BE2C (cell line): ENCODE data around the gene TIGD6.
"Not testable (repeated sequence)": the region's sequence is repeated elsewhere in the genome, so short reads cannot be mapped to it uniquely, and the experiment has no call there.

Source experiments
- DNase-seq: peaks from one replicate; pipeline ENCODE4 v3.0.0-alpha.2; 2020
- H3K27me3 ChIP-seq: fragments of 250-450 bp; sonication (Bioruptor Pico); 2 replicates; pipeline ENCODE4 v1.5.1; 2020; ENCODE audit warnings: mild to moderate bottlenecking
- H3K36me3 ChIP-seq: fragments of 250-450 bp; sonication (Bioruptor Pico); 2 replicates; pipeline ENCODE4 v1.5.1; 2020; ENCODE audit warnings: mild to moderate bottlenecking
- H3K4me1 ChIP-seq: fragments of 250-450 bp; sonication (Bioruptor Pico); 2 replicates; pipeline ENCODE4 v1.5.1; 2020
- H3K4me3 ChIP-seq: 2 replicates; pipeline ENCODE4 v1.5.1; 2011; ENCODE audit warnings: low read depth, low read length
- H3K9me3 ChIP-seq: fragments of 250-450 bp; sonication (Bioruptor Pico); 2 replicates; pipeline ENCODE4 v1.5.1; 2020
- TF ChIP-seq, protein P1 (sequence below): IDR thresholded peaks from 2 replicates; pipeline ENCODE4 v1.5.1; 2012; ENCODE audit warnings: mild to moderate bottlenecking, low read depth, low read length

The TIGD6 gene

DNA sequence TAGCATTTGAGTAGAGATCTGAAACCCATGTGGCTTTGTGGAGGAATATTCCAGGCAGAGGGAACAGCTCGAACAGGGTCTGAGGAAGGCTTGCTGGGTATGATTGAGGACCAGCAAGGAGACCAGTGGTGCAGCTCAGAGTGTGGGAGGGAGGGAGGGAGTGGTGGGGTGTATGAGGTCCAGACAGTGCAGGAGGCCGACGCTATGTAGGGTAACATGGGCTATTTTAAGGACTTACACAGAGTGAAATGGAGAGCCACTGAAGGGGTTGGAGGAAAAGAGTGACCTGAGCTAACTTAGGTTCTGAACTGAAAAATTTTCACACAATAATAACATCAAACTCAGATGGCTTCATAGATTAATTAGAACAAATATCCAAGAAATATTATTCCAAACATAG, 42.0 kb upstream of the TIGD6 start:
- H3K36me3 ChIP-seq, result peaks cover 79% of the 10 kb centered on the region
- H3K27me3 ChIP-seq, result no peaks in the 10 kb centered on the region
- H3K9me3 ChIP-seq, result no peaks in the 10 kb centered on the region
- DNase-seq, result no peak
- no peak overlapping the region for H3K4me3 ChIP-seq
- TF ChIP-seq, protein P1, sequence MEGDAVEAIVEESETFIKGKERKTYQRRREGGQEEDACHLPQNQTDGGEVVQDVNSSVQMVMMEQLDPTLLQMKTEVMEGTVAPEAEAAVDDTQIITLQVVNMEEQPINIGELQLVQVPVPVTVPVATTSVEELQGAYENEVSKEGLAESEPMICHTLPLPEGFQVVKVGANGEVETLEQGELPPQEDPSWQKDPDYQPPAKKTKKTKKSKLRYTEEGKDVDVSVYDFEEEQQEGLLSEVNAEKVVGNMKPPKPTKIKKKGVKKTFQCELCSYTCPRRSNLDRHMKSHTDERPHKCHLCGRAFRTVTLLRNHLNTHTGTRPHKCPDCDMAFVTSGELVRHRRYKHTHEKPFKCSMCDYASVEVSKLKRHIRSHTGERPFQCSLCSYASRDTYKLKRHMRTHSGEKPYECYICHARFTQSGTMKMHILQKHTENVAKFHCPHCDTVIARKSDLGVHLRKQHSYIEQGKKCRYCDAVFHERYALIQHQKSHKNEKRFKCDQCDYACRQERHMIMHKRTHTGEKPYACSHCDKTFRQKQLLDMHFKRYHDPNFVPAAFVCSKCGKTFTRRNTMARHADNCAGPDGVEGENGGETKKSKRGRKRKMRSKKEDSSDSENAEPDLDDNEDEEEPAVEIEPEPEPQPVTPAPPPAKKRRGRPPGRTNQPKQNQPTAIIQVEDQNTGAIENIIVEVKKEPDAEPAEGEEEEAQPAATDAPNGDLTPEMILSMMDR, result no peak
- H3K4me1 ChIP-seq, result no peaks in the 10 kb centered on the region

DNA sequence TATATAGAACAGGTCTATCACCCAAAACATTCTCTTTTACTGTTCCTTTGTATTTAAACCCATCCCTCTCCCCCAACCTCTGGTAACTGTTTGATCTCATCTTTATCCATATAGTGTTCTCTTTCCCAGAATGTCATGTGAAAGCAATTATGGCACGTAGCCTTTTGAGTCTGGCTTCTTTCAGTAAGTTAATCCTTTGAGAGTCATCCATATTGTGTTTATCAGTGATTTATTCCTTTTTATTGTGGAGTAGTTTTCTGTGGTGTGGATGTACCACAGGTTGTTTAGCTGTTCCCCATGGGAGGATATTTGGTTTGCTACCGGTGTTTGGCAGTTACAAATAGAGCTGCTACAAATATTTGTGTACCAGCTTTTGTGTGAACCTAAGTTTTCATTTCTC, 38.1 kb upstream of the TIGD6 start:
- Histone ChIP-seq H3K9me3 (no peaks in the 10 kb centered on the region), H3K4me3 (no peak overlapping the region), H3K36me3 (peaks cover 72% of the 10 kb centered on the region), H3K27me3 (no peaks in the 10 kb centered on the region), H3K4me1 (no peaks in the 10 kb centered on the region)
- DNase-seq, result no peak
- TF ChIP-seq, protein P1, result no peak

DNA sequence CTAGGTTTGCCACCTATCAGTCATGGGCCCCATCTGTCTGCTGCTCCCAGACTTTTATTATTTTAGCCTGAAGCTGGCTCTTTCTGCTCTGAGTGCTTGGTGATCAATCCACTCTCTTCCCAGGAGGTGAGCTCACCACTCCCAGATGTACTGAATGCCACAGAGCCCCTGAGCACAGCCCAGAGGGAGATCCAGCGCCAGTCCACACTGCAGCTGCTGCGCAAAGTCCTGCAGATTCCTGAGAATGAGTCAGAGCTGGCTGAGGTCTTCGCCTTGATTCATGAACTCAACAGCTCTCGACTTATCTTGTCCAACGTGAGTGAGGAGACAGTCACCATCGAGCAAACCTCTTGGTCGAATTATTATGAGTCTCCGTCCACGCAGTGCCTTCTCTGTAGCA, 36.1 kb upstream of the TIGD6 start:
- H3K4me1 ChIP-seq, result no peaks in the 10 kb centered on the region
- DNase-seq, result no peak
- peaks cover 74% of the 10 kb centered on the region for H3K36me3 ChIP-seq
- H3K4me3 ChIP-seq, result no peak overlapping the region
- no peaks in the 10 kb centered on the region for H3K27me3 ChIP-seq
- no peaks in the 10 kb centered on the region for H3K9me3 ChIP-seq
- TF ChIP-seq, protein P1, result no peak

DNA sequence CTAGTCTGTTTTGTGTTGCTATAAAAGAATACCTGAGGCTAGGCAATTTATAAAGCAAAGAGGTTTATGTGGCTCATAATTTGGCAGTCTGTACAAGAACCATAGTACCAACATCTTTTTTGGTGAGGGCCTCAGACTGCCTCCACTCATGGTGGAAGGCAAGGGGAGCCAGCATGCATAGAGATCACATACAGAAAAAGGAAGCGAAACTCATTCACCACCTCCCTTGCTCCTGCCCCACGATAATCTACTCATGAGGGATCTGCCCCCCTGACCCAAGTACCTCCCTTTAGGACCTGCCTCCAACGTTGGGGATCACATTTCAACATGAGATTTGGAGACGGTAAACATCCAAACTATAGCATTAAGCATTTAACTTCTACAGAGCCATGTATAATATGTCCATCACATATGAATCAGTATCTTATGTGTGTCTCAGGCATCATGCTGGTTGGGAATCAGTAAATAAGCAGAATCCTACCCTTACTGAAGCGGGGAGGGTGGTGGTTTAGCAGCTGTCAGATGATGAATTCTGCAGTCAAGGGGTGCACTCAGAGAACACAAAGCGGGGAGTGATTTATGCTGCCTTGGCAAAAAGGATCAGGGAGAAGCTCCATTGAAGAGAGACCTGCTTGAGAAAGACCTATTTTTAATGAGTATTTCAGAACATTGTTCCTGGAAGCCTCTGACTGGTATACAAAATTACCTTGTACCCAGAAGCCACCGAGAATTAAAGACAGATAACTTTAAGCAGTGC, 34.9 kb upstream of the TIGD6 start:
- no peak overlapping the region for H3K4me3 ChIP-seq
- TF ChIP-seq, protein P1, result no peak
- peaks cover 74% of the 10 kb centered on the region for H3K36me3 ChIP-seq
- no peaks in the 10 kb centered on the region for H3K4me1 ChIP-seq
- no peaks in the 10 kb centered on the region for H3K9me3 ChIP-seq
- H3K27me3 ChIP-seq, result no peaks in the 10 kb centered on the region
- no peak for DNase-seq

DNA sequence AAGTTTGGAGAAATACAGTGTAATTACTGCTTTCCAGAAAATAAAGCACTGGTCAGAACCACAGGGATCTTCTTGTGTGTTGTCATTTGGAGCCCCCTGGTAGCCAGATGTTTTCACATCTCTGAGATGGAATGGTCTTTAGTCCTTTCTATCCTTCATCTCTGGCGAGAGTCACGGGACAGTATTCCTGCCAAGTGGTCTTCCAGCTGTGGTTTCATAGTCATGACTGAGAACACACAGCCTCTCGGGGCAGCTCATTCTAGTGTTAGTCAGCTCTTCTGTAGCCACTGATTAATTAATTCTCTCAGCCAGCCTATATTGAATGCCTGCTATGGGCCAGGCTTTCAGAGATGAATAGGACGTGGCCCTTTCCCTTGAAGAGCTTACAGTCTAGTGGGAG, 34.2 kb upstream of the TIGD6 start:
- DNase-seq, result no peak
- Histone ChIP-seq H3K27me3 (no peaks in the 10 kb centered on the region), H3K4me1 (no peaks in the 10 kb centered on the region), H3K4me3 (no peak overlapping the region), H3K36me3 (peaks cover 74% of the 10 kb centered on the region), H3K9me3 (no peaks in the 10 kb centered on the region)
- TF ChIP-seq, protein P1, result no peak

DNA sequence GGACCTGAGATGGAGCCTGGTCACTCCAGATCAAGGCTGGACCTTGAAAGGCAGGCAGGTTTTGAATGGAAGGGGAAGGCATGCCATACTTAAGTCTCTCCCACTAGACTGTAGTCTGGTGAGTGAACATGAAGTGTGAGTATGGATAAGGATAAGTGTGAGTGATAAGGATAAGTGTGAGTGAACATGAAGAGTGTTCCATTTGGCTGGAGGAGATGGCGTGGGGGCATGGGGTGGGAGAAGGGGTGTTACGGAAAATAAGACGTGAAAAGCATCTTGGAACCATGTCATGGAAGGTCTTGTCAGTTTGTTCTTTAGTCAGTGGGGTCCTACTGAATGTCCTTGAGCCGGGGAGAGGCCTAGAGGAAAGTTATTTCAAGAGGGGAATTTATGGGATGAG, 32.9 kb upstream of the TIGD6 start:
- TF ChIP-seq, protein P1, result no peak
- Histone ChIP-seq H3K4me1 (no peaks in the 10 kb centered on the region), H3K36me3 (peaks cover 79% of the 10 kb centered on the region), H3K9me3 (no peaks in the 10 kb centered on the region), H3K27me3 (no peaks in the 10 kb centered on the region), H3K4me3 (no peak overlapping the region)
- no peak for DNase-seq

DNA sequence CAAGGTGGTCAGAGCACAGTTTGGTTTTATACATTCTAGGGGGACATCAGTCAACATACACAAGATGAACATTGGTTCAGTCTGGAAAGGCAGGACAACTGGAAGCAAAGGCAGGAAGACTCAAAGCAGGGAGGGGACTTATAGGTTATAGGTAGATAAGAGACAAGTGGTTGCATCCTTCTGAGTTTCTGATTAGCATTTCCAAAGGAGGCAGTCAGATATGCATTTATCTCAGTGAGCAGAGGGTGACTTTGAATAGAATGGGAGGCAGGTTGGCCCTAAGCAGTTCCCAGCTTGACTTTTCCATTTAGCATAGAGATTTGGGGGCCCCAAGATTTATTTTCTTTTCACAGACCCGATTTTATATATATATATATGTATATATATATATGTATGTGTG, 27.6 kb upstream of the TIGD6 start:
- not testable (repeated sequence) for H3K4me1 ChIP-seq, H3K9me3 ChIP-seq, DNase-seq, H3K4me3 ChIP-seq, H3K27me3 ChIP-seq
- H3K36me3 ChIP-seq, result peaks cover 88% of the 10 kb centered on the region
